ENCODE measurements around the gene CFAP221. TPM values are rescaled to one million over a fixed set of nuclear protein-coding genes. Genes with fewer than 3 reads are reported as not detected.

Gene CFAP221
- total RNA-seq, 4 donors from 2014 or later, result 0.38 TPM; not detected in 3

- Histone ChIP-seq H3K36me3 (no peaks in the 10 kb centered on the region), H3K4me3 (no peak overlapping the region), H3K27me3 (no peaks in the 10 kb centered on the region), H3K9me3 (no peaks in the 10 kb centered on the region), H3K4me1 (no peaks in the 10 kb centered on the region), H3K27ac (no peak overlapping the region)
- no peak for DNase-seq
- intact Hi-C loops (cut with DNase I), result no loop called here
- no peak for TF ChIP-seq CTCF (IDR thresholded peaks at IDR 0.05)
- no peak for TF ChIP-seq POLR2A (IDR thresholded peaks at IDR 0.05)
- 87 to 89% methylated on average over 3 of the region's 3 CpGs for WGBS, 2 donors
Observed at GRCh38 chr2:119646149-119646548, 101.9 kb downstream of the CFAP221 start.

GRCh38 chr2:119647440-119648169 lies 103.4 kb downstream of the CFAP221 start:
- 54 to 63% methylated on average over 7 of the region's 7 CpGs for WGBS, 2 donors
- H3K4me1 ChIP-seq, result no peaks in the 10 kb centered on the region
- no peak for DNase-seq
- H3K4me3 ChIP-seq, result no peak overlapping the region
- no peaks in the 10 kb centered on the region for H3K9me3 ChIP-seq
- no peak overlapping the region for H3K27ac ChIP-seq
- TF ChIP-seq CTCF (IDR thresholded peaks at IDR 0.05), result no peak
- no peak for TF ChIP-seq POLR2A (IDR thresholded peaks at IDR 0.05)
- intact Hi-C loops (cut with DNase I), result no loop called here
- no peaks in the 10 kb centered on the region for H3K36me3 ChIP-seq
- H3K27me3 ChIP-seq, result no peaks in the 10 kb centered on the region

DNA sequence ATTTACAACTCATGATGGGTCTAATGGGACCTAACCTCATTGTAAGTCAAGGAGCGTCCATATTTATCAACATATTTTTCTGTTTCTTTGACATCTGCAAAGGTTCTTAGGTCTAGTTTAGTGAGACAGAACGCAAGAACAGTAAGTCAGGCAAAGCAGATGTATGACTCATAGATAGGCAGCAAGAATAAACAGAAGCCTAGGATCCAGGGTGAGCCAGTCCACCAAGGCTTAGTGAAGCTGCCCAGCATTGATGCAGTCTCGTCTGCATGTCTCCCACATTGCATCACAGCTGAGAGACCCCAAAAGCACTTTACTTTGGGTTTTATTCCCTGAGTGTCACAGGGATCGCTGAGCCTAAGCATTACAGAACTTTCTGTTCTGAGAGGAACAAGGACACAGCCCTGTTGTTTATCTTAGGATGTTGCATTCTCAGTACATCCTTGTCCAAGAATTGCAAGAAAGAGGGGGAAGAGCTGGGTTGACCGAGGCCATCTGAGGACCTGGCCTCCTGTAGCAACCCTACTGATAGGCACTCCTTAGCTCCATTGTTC lies 105.2 kb downstream of the CFAP221 start:
- no peak for DNase-seq
- Histone ChIP-seq H3K36me3 (no peaks in the 10 kb centered on the region), H3K4me3 (no peak overlapping the region), H3K27ac (no peak overlapping the region), H3K9me3 (no peaks in the 10 kb centered on the region), H3K4me1 (no peaks in the 10 kb centered on the region), H3K27me3 (no peaks in the 10 kb centered on the region)
- 65 to 75% methylated on average over 4 to 5 of the region's 5 CpGs for WGBS, 2 donors
- intact Hi-C loops (cut with DNase I), result no loop called here
- TF ChIP-seq CTCF (IDR thresholded peaks at IDR 0.05), result no peak
- no peak for TF ChIP-seq POLR2A (IDR thresholded peaks at IDR 0.05)

DNA sequence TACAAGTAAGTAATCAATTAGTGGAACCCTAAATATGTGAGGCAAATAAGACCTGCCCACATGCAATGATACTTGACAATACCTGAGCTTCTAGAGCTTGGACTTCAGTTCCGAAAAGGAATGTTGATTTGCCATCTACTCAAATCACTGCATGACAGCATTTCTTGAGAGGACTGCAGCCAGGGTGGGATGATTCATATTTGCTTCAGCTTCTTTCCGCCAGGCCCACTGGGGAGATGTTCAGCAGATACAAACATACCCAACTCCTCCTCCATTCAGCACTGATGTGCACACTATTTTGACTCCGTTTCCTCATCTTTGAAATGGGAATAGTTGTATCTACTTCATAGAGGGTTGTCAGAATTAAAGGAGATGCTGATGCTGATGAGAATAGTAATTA lies 106.0 kb downstream of the CFAP221 start:
- TF ChIP-seq POLR2A (IDR thresholded peaks at IDR 0.05), result no peak
- TF ChIP-seq CTCF (IDR thresholded peaks at IDR 0.05), result no peak
- 84 to 86% methylated on average over 3 of the region's 3 CpGs for WGBS, 2 donors
- H3K4me1 ChIP-seq, result no peaks in the 10 kb centered on the region
- no peaks in the 10 kb centered on the region for H3K9me3 ChIP-seq
- peaks cover 0 to 5% (median 0%) of the 10 kb centered on the region in 4 donors for H3K27me3 ChIP-seq
- no peak overlapping the region for H3K27ac ChIP-seq
- intact Hi-C loops (cut with DNase I), result no loop called here
- H3K36me3 ChIP-seq, result no peaks in the 10 kb centered on the region
- no peak for DNase-seq
- no peak overlapping the region for H3K4me3 ChIP-seq

DNA sequence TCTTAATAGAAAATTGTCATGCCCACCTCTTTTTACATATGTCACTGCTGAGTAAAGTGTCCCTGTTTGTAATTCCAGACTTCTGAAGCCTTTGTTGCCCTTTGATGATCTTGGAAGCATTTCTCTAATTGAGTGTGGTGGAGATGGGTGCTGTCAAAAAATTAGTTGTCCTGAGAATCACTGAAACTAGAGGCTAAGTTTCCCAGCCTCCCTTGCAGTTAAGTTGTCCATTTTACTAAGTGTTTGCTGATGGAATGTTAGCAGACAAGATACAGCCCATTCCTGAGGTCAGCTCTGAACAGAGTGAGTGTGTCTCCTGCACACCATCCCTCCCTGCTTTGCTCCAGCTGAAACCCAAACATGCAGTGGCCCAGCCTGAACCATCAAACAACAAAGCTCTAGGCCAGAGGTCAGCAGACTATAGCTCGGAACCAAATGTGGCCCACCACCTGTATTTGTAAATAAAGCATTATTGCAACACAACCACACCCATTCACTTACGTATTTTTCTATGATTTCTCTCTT lies 106.7 kb downstream of the CFAP221 start:
- intact Hi-C loops (cut with DNase I), result no loop called here
- 65 to 66% methylated on average over 2 of the region's 2 CpGs for WGBS, 2 donors

More for the DNA sequence above, 106.7 kb downstream of the CFAP221 start:
- Histone ChIP-seq H3K27me3 (peaks cover 0 to 5% (median 0%) of the 10 kb centered on the region in 4 donors), H3K27ac (no peak overlapping the region), H3K4me3 (no peak overlapping the region), H3K36me3 (no peaks in the 10 kb centered on the region), H3K9me3 (no peaks in the 10 kb centered on the region), H3K4me1 (no peaks in the 10 kb centered on the region)
- TF ChIP-seq POLR2A (IDR thresholded peaks at IDR 0.05) (no peak), CTCF (IDR thresholded peaks at IDR 0.05) (no peak)
- DNase-seq, result no peak
